Hematopoietic multipotent progenitor cell treated with erythropoietin and hydrocortisone succinate and interleukin-3 and kit ligand, for 15 days (in vitro differentiated cells): ENCODE measurements around the gene ANXA6.

Experiments used
- DNase-seq: peaks from one replicate; pipeline ENCODE4 v3.0.0-alpha.2; 2015; ENCODE audit warnings: low spot score

Gene ANXA6

GRCh38 chr5:151153300-151153699, 4.3 kb downstream of the ANXA6 start:
- DNase-seq: no peak

- DNase-seq: no peak
These were observed 5.8 kb downstream of the ANXA6 start for GRCh38 chr5:151151793-151152192.

GRCh38 chr5:151151263-151151660, 6.3 kb downstream of the ANXA6 start:
- no peak for DNase-seq

- no peak for DNase-seq
These were observed 6.9 kb downstream of the ANXA6 start for GRCh38 chr5:151150471-151151262.

- DNase-seq: no peak
These were observed 9.0 kb downstream of the ANXA6 start for GRCh38 chr5:151148583-151148982.

- DNase-seq: no peak
These were observed 10.5 kb downstream of the ANXA6 start for GRCh38 chr5:151147033-151147432.

- DNase-seq: no peak
These were observed 11.5 kb downstream of the ANXA6 start for GRCh38 chr5:151146061-151146460.

GRCh38 chr5:151144922-151145321, 12.7 kb downstream of the ANXA6 start:
- no peak for DNase-seq

- DNase-seq: no peak
These were observed 13.3 kb downstream of the ANXA6 start for GRCh38 chr5:151144275-151144674.

- DNase-seq: no peak
These were observed 13.9 kb downstream of the ANXA6 start for GRCh38 chr5:151143645-151144044.

GRCh38 chr5:151142933-151143332, 14.6 kb downstream of the ANXA6 start:
- DNase-seq: no peak

- no peak for DNase-seq
These were observed 16.0 kb downstream of the ANXA6 start for GRCh38 chr5:151141535-151141934.

- DNase-seq: no peak
These were observed 16.7 kb downstream of the ANXA6 start for GRCh38 chr5:151140686-151141459.

GRCh38 chr5:151139646-151140045, 17.9 kb downstream of the ANXA6 start:
- DNase-seq: no peak

- no peak for DNase-seq
These were observed 18.6 kb downstream of the ANXA6 start for GRCh38 chr5:151139015-151139414.

GRCh38 chr5:151138114-151138513, 19.5 kb downstream of the ANXA6 start:
- DNase-seq: no peak

- DNase-seq: no peak
These were observed 20.3 kb downstream of the ANXA6 start for GRCh38 chr5:151137067-151137825.

GRCh38 chr5:151134228-151134627, 23.4 kb downstream of the ANXA6 start:
- no peak for DNase-seq

GRCh38 chr5:151132963-151133362, 24.6 kb downstream of the ANXA6 start:
- DNase-seq: no peak

GRCh38 chr5:151130922-151131891, 26.4 kb downstream of the ANXA6 start:
- no peak for DNase-seq

- DNase-seq: no peak
These were observed 27.2 kb downstream of the ANXA6 start for GRCh38 chr5:151130235-151130921.
